ENCODE results near the gene SUPT5H.
"Not testable (repeated sequence)": the region's sequence is repeated elsewhere in the genome, so short reads cannot be mapped to it uniquely, and the experiment has no call there.

The SUPT5H gene

DNA sequence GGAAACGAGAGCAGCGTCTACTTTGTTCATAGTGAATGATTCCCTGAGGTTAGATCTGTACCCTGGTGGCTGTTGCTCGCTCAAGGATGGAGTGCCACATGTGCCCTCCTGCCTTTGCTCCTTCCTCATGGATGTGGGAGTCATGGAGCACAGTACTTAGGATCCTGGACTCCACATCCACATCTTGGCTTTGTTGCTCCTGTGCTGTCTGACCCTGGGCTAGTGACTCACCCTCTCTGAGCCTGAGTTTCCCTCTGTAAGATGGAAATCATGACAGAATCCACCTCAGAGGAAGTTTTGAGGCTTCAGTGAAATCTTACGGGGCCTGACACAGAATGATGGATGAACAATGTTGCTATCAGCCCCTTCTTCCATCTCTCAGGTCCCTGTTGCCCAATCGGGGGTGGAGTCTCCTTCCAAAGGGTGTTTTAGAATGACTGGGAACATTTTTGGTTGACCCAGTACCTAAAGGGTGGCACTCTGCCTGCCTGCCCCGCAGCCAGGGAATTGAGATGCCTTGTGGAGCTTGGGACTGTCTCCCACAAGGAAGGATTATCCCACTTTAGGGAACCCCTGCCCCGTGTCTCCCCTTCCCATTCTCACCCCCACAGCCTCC, 25.4 kb downstream of the SUPT5H start:
- DNase-seq: no peak
- no peak for ATAC-seq (replicated peaks)
- Mint-ChIP-seq H3K27ac (peak overlapping the region in 1 of 2 donors; percentile 92), H3K9me3 (no peaks in the 10 kb centered on the region), H3K36me3 (ENCODE audit: insufficient read depth) (peaks cover 93% of the 10 kb centered on the region), H3K27me3 (no peaks in the 10 kb centered on the region), H3K4me1 (ENCODE audit: low read depth in 2 of 2) (peaks cover 11 to 21% of the 10 kb centered on the region in 2 donors), H3K4me3 (no peak overlapping the region)

GRCh38 chr19:39471756-39472536, 26.6 kb downstream of the SUPT5H start:
- Mint-ChIP-seq H3K9me3 (no peaks in the 10 kb centered on the region), H3K4me3 (no peak overlapping the region), H3K36me3 (ENCODE audit: insufficient read depth) (peaks cover 93% of the 10 kb centered on the region), H3K27me3 (no peaks in the 10 kb centered on the region), H3K27ac (peak overlapping the region; percentile 74 to 92), H3K4me1 (ENCODE audit: low read depth in 2 of 2) (peaks cover 11 to 21% of the 10 kb centered on the region in 2 donors)
- DNase-seq (no peak), ATAC-seq (replicated peaks) (no peak)

- ATAC-seq (replicated peaks): no peak
- Mint-ChIP-seq H3K36me3 (ENCODE audit: insufficient read depth) (peaks cover 92% of the 10 kb centered on the region), H3K9me3 (no peaks in the 10 kb centered on the region), H3K4me1 (ENCODE audit: low read depth in 2 of 2) (peaks cover 11 to 21% of the 10 kb centered on the region in 2 donors), H3K27ac (peak overlapping the region in 1 of 2 donors; percentile 92), H3K4me3 (no peak overlapping the region), H3K27me3 (no peaks in the 10 kb centered on the region)
- DNase-seq: no peak
Observed at GRCh38 chr19:39472746-39473442, 27.5 kb downstream of the SUPT5H start.

DNA sequence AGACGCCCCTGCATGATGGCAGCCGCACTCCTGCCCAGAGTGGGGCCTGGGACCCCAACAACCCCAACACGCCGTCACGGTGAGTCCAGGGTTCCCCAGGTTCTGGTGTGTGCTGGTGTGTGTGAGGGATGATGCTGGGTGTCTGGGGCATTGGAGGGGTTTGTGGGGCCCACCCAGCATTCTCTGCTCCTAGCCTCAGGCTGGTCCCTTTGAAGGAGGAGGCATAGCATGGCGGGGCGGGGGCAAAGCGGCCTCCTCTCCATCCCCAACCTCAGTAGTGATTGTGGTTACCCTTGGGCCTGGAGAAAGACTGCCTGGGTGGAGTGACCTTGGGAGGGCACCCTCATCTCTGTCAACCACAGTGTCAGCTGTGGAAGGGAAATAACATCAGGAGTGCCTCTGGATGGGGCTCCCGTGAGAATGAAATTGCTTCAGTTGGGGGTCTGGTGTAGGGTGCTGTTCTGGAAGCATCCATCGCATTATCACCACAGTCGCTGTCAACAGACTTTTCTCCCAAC, 28.1 kb downstream of the SUPT5H start:
- H3K4me3 Mint-ChIP-seq: peak overlapping the region in 1 of 2 donors; percentile 30
- H3K4me1 Mint-ChIP-seq (ENCODE audit: low read depth in 2 of 2): peaks cover 11 to 21% of the 10 kb centered on the region in 2 donors
- H3K36me3 Mint-ChIP-seq (ENCODE audit: insufficient read depth): peaks cover 86% of the 10 kb centered on the region
- no peaks in the 10 kb centered on the region for H3K27me3 Mint-ChIP-seq
- ATAC-seq (replicated peaks) (no peak), DNase-seq (no peak)
- H3K9me3 Mint-ChIP-seq: no peaks in the 10 kb centered on the region
- H3K27ac Mint-ChIP-seq: peak overlapping the region; percentile 71 to 75

- Mint-ChIP-seq H3K4me1 (ENCODE audit: low read depth in 2 of 2) (peaks cover 11 to 18% of the 10 kb centered on the region in 2 donors), H3K9me3 (no peaks in the 10 kb centered on the region), H3K27me3 (no peaks in the 10 kb centered on the region), H3K4me3 (peak overlapping the region in 1 of 2 donors; percentile 30), H3K36me3 (ENCODE audit: insufficient read depth) (peaks cover 79% of the 10 kb centered on the region), H3K27ac (peak overlapping the region; percentile 71 to 75)
- peak; percentile 65 to 70 (median 66) for DNase-seq
- ATAC-seq (replicated peaks): peak; percentile 81
Observed at GRCh38 chr19:39474139-39474620, 28.8 kb downstream of the SUPT5H start.

- no peak for DNase-seq
- no peak for ATAC-seq (replicated peaks)
- Mint-ChIP-seq H3K4me1 (ENCODE audit: low read depth in 2 of 2) (peaks cover 12 to 20% of the 10 kb centered on the region in 2 donors), H3K27ac (peak overlapping the region in 1 of 2 donors; percentile 75), H3K36me3 (ENCODE audit: insufficient read depth) (peaks cover 64% of the 10 kb centered on the region), H3K4me3 (no peak overlapping the region), H3K9me3 (no peaks in the 10 kb centered on the region), H3K27me3 (no peaks in the 10 kb centered on the region)
Observed at GRCh38 chr19:39475748-39476147, 30.4 kb downstream of the SUPT5H start.

- peak overlapping the region; percentile 85 to 96 for H3K4me3 Mint-ChIP-seq
- not testable (repeated sequence) for ATAC-seq (replicated peaks); H3K27ac Mint-ChIP-seq; H3K9me3 Mint-ChIP-seq; H3K27me3 Mint-ChIP-seq; DNase-seq
- peaks cover 48% of the 10 kb centered on the region for H3K36me3 Mint-ChIP-seq (ENCODE audit: insufficient read depth)
- peaks cover 17 to 22% of the 10 kb centered on the region in 2 donors for H3K4me1 Mint-ChIP-seq (ENCODE audit: low read depth in 2 of 2)
Observed at GRCh38 chr19:39479319-39479801, 34.0 kb downstream of the SUPT5H start.

- ATAC-seq (replicated peaks) (no peak), DNase-seq (no peak)
- H3K27me3 Mint-ChIP-seq: no peaks in the 10 kb centered on the region
- H3K4me3 Mint-ChIP-seq: peak overlapping the region; percentile 85 to 96
- peaks cover 45% of the 10 kb centered on the region for H3K36me3 Mint-ChIP-seq (ENCODE audit: insufficient read depth)
- H3K27ac Mint-ChIP-seq: peak overlapping the region; percentile 94 to 96
- H3K9me3 Mint-ChIP-seq: no peaks in the 10 kb centered on the region
- peaks cover 17 to 22% of the 10 kb centered on the region in 2 donors for H3K4me1 Mint-ChIP-seq (ENCODE audit: low read depth in 2 of 2)
Observed at GRCh38 chr19:39479916-39480315, 34.5 kb downstream of the SUPT5H start.

DNA sequence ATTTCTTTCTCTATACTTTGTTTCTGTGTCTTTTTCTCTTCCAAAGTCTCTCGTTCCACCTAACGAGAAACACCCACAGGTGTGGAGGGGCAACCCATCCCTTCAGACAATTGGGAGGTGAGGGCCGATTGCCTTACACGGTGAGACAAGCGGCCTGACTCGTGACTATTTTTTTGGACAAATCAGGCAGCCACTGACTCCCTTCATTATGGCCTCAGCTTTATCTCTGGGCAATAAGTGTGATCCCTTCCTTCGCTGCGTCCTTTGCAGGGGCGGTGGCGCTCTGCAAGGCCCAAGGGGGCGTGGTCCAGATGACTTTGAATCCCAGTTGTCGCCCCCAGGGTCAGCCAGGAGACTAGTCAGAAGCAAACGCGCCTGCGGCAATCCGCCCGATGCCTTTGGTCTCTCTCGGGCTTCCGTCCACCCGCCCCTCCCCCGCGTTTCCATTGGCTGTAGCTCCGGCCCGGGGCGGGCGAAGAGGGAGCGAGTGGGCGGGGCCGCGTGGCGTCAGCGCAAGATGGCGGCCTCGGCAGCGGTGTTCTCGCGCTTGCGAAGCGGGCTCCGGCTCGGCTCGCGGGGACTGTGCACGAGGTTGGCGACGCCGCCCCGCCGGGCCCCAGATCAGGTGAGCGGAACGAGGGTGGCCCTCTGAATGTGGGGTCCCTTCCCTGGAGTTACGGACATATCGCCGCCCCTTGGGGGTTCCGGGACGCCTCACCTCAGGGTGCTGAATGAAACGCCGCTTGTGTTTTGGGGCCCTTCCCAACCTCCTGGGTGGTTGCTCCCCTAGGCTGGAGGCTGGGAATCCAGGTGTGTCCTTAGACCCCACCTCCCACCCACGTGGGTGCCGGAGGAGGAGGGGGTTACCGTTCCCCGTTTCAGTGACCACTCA, 35.2 kb downstream of the SUPT5H start, which contains the start of gene TIMM50:
TSS of gene TIMM50 (plus strand) at position 502 of the 892 bp plus-strand sequence. CDS start at position 518, 16 bp downstream.
- H3K36me3 Mint-ChIP-seq (ENCODE audit: insufficient read depth): peaks cover 41% of the 10 kb centered on the region
- no peaks in the 10 kb centered on the region for H3K27me3 Mint-ChIP-seq
- peaks cover 17 to 22% of the 10 kb centered on the region in 2 donors for H3K4me1 Mint-ChIP-seq (ENCODE audit: low read depth in 2 of 2)

DNA sequence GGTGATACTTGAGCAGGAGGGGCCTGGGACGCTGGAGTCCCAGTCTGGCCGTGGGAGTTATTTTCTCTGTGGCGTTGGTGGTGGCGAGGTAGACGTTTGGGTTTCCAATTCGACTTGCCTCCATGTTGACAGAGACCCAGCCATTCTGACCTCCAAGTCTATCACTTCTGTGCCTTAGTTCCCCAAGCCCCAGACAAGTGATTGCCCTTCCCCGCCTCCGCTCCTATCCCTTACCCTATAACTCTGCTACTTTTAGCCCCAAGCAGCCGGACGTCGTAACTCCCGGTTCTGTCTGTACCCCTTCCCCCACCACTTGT, 35.8 kb downstream of the SUPT5H start:
- DNase-seq (no peak), ATAC-seq (replicated peaks) (peak; percentile 3)
- no peaks in the 10 kb centered on the region for H3K9me3 Mint-ChIP-seq
- H3K27ac Mint-ChIP-seq: peak overlapping the region; percentile 94 to 96
- peak overlapping the region; percentile 85 to 96 for H3K4me3 Mint-ChIP-seq
- H3K27me3 Mint-ChIP-seq: no peaks in the 10 kb centered on the region
- H3K4me1 Mint-ChIP-seq (ENCODE audit: low read depth in 2 of 2): peaks cover 17 to 22% of the 10 kb centered on the region in 2 donors
- H3K36me3 Mint-ChIP-seq (ENCODE audit: insufficient read depth): peaks cover 38% of the 10 kb centered on the region

More for the DNA sequence above, 35.2 kb downstream of the SUPT5H start, which contains the start of gene TIMM50:
- Mint-ChIP-seq H3K4me3 (peak within 1 kb of the TSS; percentile 85 to 96), H3K9me3 (no peaks in the 10 kb centered on the region), H3K27ac (peak within 1 kb of the TSS; percentile 94 to 96)
- ATAC-seq (replicated peaks): peak; percentile 95
- DNase-seq: peak; percentile 95 to 96 (median 96)

GRCh38 chr19:39481676-39482075, 36.3 kb downstream of the SUPT5H start:
- H3K9me3 Mint-ChIP-seq: no peaks in the 10 kb centered on the region
- DNase-seq (no peak), ATAC-seq (replicated peaks) (no peak)
- H3K4me3 Mint-ChIP-seq: peak overlapping the region; percentile 85 to 96
- H3K27ac Mint-ChIP-seq: peak overlapping the region; percentile 94 to 96
- H3K36me3 Mint-ChIP-seq (ENCODE audit: insufficient read depth): peaks cover 35% of the 10 kb centered on the region
- H3K4me1 Mint-ChIP-seq (ENCODE audit: low read depth in 2 of 2): peaks cover 17 to 24% of the 10 kb centered on the region in 2 donors
- no peaks in the 10 kb centered on the region for H3K27me3 Mint-ChIP-seq

- Mint-ChIP-seq H3K36me3 (ENCODE audit: insufficient read depth) (peaks cover 37% of the 10 kb centered on the region), H3K4me1 (ENCODE audit: low read depth in 2 of 2) (peaks cover 21 to 27% of the 10 kb centered on the region in 2 donors), H3K4me3 (peak overlapping the region in 1 of 2 donors; percentile 33)
Observed at GRCh38 chr19:39483141-39483540, 37.8 kb downstream of the SUPT5H start.

More at GRCh38 chr19:39483141-39483540, 37.8 kb downstream of the SUPT5H start:
- ATAC-seq (replicated peaks) (no peak), DNase-seq (no peak)
- H3K9me3 Mint-ChIP-seq: no peaks in the 10 kb centered on the region
- H3K27ac Mint-ChIP-seq: peak overlapping the region in 1 of 2 donors; percentile 14
- H3K27me3 Mint-ChIP-seq: no peaks in the 10 kb centered on the region

Data from effector memory CD8-positive, alpha-beta T cell (primary cell).